A549 (cell line): ENCODE results near the gene MLPH. TPM values are rescaled to one million over a fixed set of nuclear protein-coding genes. Genes with fewer than 3 reads are reported as not detected.
A peak's percentile ranks its signal among the peaks of the same experiment; 100 is the strongest.

ENCODE experiments used
- ATAC-seq, 2 experiments: fragments of 200-7000 bp in 1 of 2; fragments of >200 bp in 1 of 2; cut with Nextera tagmentation in 1 of 2; cut with Tn5 transposase in 1 of 2; 3 replicates each; pipeline versions ENCODE4 v1.8.0 to v1.9.1; 2018 to 2020; ENCODE audit warnings: mild to moderate bottlenecking in 1 of 2, moderate library complexity in 1 of 2
- CTCF ChIA-PET: fragments of 300-600 bp; sonication (Branson Sonifier 250); formaldehyde crosslinking; extraction: SDS; loops from one replicate; lab custom pipeline; 2021; ENCODE audit warnings: antibody characterized with exemption, inconsistent platforms; lab: Yijun Ruan, JAX
- POLR2A ChIA-PET: fragments of 350-600 bp; formaldehyde crosslinking; extraction: SDS; loops from one replicate; lab custom pipeline; 2021; ENCODE audit warnings: antibody characterized with exemption, inconsistent platforms; lab: Yijun Ruan, JAX
- DNase-seq, 2 experiments: peaks; one replicate each; pipeline versions ENCODE4 v3.0.0 to v3.0.0-alpha.2; 2011 to 2016; ENCODE audit warnings: low read depth in 1 of 2, low spot score in 1 of 2
- FAIRE-seq: peaks from 2 replicates; lab custom pipeline; 2011; peaks lifted over from hg19 to GRCh38; lab: Jason Lieb, UNC
- H3K27ac ChIP-seq, 2 experiments: fragments of >200 bp; sonication (Bioruptor Twin); formaldehyde crosslinking; 3 replicates each; pipeline ENCODE4 v1.5.1; 2016 to 2017
- H3K4me1 ChIP-seq: fragments of >200 bp; sonication (Bioruptor Twin); formaldehyde crosslinking; 3 replicates; pipeline ENCODE4 v1.6.1; 2016
- H3K4me2 ChIP-seq: fragments of >200 bp; sonication (Bioruptor Twin); formaldehyde crosslinking; 3 replicates; pipeline ENCODE4 v1.6.1; 2016
- H3K4me3 ChIP-seq: fragments of >200 bp; sonication (Bioruptor Twin); formaldehyde crosslinking; 3 replicates; pipeline ENCODE4 v1.5.1; 2016
- H3K9me3 ChIP-seq: fragments of >200 bp; sonication (Bioruptor Twin); formaldehyde crosslinking; 3 replicates; pipeline ENCODE4 v1.6.1; 2016
- CBX2 ChIP-seq: fragments of 200-600 bp; sonication (generic); IDR thresholded peaks from 2 replicates; pipeline ENCODE4 v1.6.1; 2016; ENCODE audit warnings: low read depth, mild to moderate bottlenecking, borderline replicate concordance
- CHD4 ChIP-seq: fragments of 200-600 bp; sonication (generic); IDR thresholded peaks from 2 replicates; pipeline ENCODE4 v1.6.1; 2016; ENCODE audit warnings: antibody characterized with exemption, mild to moderate bottlenecking, borderline replicate concordance
- FOSL2 ChIP-seq, 2 experiments: fragments of 450-650 bp in 1 of 2; fragments of >200 bp in 1 of 2; sonication (Bioruptor Twin) in 1 of 2; formaldehyde crosslinking; IDR thresholded peaks; 2 replicates each; pipeline versions ENCODE4 v1.5.0 to v1.6.1; 2016 to 2020; ENCODE audit warnings: mild to moderate bottlenecking in 1 of 2, moderate library complexity in 1 of 2
- FOXS1 ChIP-seq: fragments of 250-450 bp; sonication (Bioruptor Pico); IDR thresholded peaks from 2 replicates; pipeline ENCODE4 v1.5.0; 2020; ENCODE audit warnings: mild to moderate bottlenecking, moderate library complexity
- HDAC2 ChIP-seq: fragments of 200-600 bp; sonication (generic); IDR thresholded peaks from 2 replicates; pipeline ENCODE4 v1.6.1; 2016
- HOXB13 ChIP-seq: fragments of 250-450 bp; sonication (Bioruptor Pico); IDR thresholded peaks from 2 replicates; pipeline ENCODE4 v1.5.0; 2020; ENCODE audit warnings: low read depth, mild to moderate bottlenecking, moderate library complexity
- JUNB ChIP-seq: fragments of >200 bp; sonication (Bioruptor Twin); formaldehyde crosslinking; IDR thresholded peaks from 2 replicates; pipeline ENCODE4 v1.6.1; 2016
- NPAS2 ChIP-seq: fragments of 250-450 bp; sonication (Bioruptor Pico); IDR thresholded peaks from 2 replicates; pipeline ENCODE4 v1.8.0; 2022; ENCODE audit warnings: mild to moderate bottlenecking, moderate library complexity, borderline replicate concordance
- NR3C1 ChIP-seq: fragments of >200 bp; sonication (Bioruptor Twin); formaldehyde crosslinking; IDR thresholded peaks from 3 replicates; pipeline ENCODE4 v1.6.1; 2017
- PHF8 ChIP-seq: fragments of 200-600 bp; sonication (generic); IDR thresholded peaks from 2 replicates; pipeline ENCODE4 v1.6.1; 2016; ENCODE audit warnings: low read depth, mild to moderate bottlenecking, antibody characterized with exemption, moderate library complexity, borderline replicate concordance
- POLR2AphosphoS2 ChIP-seq: conservative IDR thresholded peaks from 2 replicates; pipeline ENCODE4 v1.6.1; 2012; ENCODE audit warnings: low read length, improper control_type of control experiment, inconsistent platforms
- RAD21 ChIP-seq, 2 experiments: fragments of >200 bp in 1 of 2; sonication (Bioruptor Twin) in 1 of 2; formaldehyde crosslinking in 1 of 2; IDR thresholded peaks in 1 of 2; conservative IDR thresholded peaks in 1 of 2; 2 replicates in 1 of 2; 3 replicates in 1 of 2; pipeline ENCODE4 v1.6.1; 2012 to 2018; ENCODE audit warnings: inconsistent platforms in 1 of 2
- RARB ChIP-seq: fragments of 250-450 bp; sonication (Bioruptor Pico); IDR thresholded peaks from 2 replicates; pipeline ENCODE4 v1.8.0; 2021; ENCODE audit warnings: mild to moderate bottlenecking, moderate library complexity
- REST ChIP-seq: fragments of 200-600 bp; sonication (generic); IDR thresholded peaks from 2 replicates; pipeline ENCODE4 v1.6.1; 2016; ENCODE audit warnings: antibody characterized with exemption, mild to moderate bottlenecking, moderate library complexity
- RFX5 ChIP-seq: fragments of 450-650 bp; IDR thresholded peaks from 2 replicates; pipeline ENCODE4 v1.7.1; 2014; ENCODE audit warnings: antibody characterized with exemption, mild to moderate bottlenecking, moderate library complexity
- ZFP36 ChIP-seq: fragments of 450-650 bp; IDR thresholded peaks from 2 replicates; pipeline ENCODE4 v1.6.1; 2014; ENCODE audit warnings: borderline replicate concordance; ENCODE audit not compliant: partially characterized antibody
- ZNF302 ChIP-seq: fragments of 250-450 bp; sonication (Bioruptor Pico); IDR thresholded peaks from 2 replicates; pipeline ENCODE4 v1.9.0; 2021; ENCODE audit warnings: inconsistent platforms, mild to moderate bottlenecking, moderate library complexity
- WGBS: methylation state at CpG from one replicate; pipeline ENCODE4 v1.1.6; 2017; ENCODE audit errors: missing lambda C conversion rate; 5-methylcytosine and 5-hydroxymethylcytosine counted together
- polyA plus RNA-seq, 4 experiments: library from polyadenylated mRNA; depleted of rRNA in 3 of 4; stranded (reverse); fragments of >200 nt; fragmentation: RNase III in 1 of 4; extraction: RNeasy Plus Mini Kit Qiagen cat#74134 plus additional on column Dnase treatment in 1 of 4; gene quantifications; 2 replicates in 3 of 4; 3 replicates in 1 of 4; pipeline ENCODE4 v1.2.3, GENCODE V29; 2011 to 2017
- TF ChIP-seq, protein P1 (sequence below): fragments of 250-450 bp; sonication (Bioruptor Pico); IDR thresholded peaks from 2 replicates; pipeline ENCODE4 v1.5.0; 2021; ENCODE audit warnings: mild to moderate bottlenecking, moderate library complexity, borderline replicate concordance

Gene MLPH
- polyA plus RNA-seq, 2 of the 4 experiments (the other 2 are of a cell fraction): 218 to 350 TPM

GRCh38 chr2:237472187-237472712 is 14.8 kb upstream of the MLPH start:
- 98% methylated on average over 8 of the region's 8 CpGs for WGBS
- no peak for DNase-seq
- TF ChIP-seq POLR2AphosphoS2 (no peak), HOXB13 (CRISPR knock-in tag) (no peak), FOSL2 (IDR thresholded peaks at IDR 0.05) (no peak), FOSL2 (CRISPR knock-in tag; IDR thresholded peaks at IDR 0.05) (no peak), FOXS1 (CRISPR knock-in tag) (no peak), NPAS2 (CRISPR knock-in tag) (no peak), JUNB (no peak), ZFP36 (no peak), RAD21 (conservative IDR thresholded peaks at IDR 0.05 in 1 of 2, IDR thresholded peaks at IDR 0.05 in 1 of 2) (no peak), CHD4 (no peak), HDAC2 (no peak), ZNF302 (CRISPR knock-in tag) (no peak), PHF8 (no peak), REST (no peak)
- Histone ChIP-seq H3K4me2 (no peak overlapping the region), H3K4me1 (peaks cover 36% of the 10 kb centered on the region), H3K4me3 (no peak overlapping the region), H3K27ac (peak overlapping the region; percentile 95 to 100), H3K9me3 (no peaks in the 10 kb centered on the region)
- CTCF ChIA-PET: interaction anchor here (0.6 to 5.2 kb wide), 49 partner anchors 10 to 381 kb away, joined by 3 to 117 read pairs (median 6); partner anchors contain the start of genes MLPH and PRLH
- FAIRE-seq: no peak
- POLR2A ChIA-PET: no interaction called here
- ATAC-seq: no peak

DNA sequence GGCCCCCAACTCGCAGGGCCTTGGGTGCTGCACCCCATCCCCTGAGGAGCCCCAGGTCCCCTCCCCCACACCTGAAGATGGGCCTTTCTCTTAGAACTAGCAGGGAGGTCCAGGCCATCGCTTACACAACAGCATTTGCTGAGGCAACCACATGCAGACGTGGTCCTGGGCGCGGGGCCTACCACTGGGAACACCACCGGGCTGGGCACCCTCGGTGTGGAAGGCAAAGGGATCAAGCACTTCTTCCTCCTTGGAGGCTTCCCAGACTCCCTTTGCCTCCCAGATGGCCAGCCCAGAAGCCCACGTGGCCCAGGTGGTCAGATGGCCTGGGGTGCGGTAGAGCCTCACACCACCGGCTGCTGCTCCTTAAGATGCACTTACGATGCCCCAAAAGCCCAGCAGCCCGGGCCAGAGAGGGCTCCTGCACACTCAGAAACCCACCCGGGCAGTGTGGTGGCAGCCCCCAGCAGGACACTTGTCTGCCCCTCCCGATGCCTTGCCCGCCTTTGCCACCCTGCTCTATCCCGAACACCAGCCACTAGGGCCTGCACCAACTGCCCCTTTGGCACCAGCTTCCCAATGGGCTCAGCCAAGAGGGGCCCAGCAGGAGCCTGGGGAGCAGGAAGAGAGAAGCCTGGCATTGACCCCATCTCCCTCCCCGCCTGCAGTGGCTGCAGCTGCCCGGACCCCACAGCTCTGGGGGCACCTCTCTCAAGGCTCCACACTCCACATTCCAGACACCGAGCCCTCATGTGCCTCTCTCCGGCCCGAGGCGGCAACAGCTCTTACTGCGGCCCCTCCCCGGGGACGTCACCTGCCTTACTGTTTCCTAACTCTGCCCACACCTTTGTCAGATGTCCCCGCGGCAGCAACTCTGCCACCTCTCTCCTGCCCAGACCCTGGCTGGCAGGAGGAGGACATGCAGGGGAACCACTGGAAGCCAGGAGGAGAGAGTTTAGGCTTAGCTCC is 13.9 kb upstream of the MLPH start:
- peak overlapping the region; percentile 95 to 100 for H3K27ac ChIP-seq
- POLR2A ChIA-PET: interaction anchor here (2.4 kb wide), 1 partner anchor 14 kb away, joined by 17 read pairs; the partner anchor contains the start of gene MLPH
- 93% methylated on average over 26 of the region's 27 CpGs for WGBS

More for the DNA sequence above, 13.9 kb upstream of the MLPH start:
- no peaks in the 10 kb centered on the region for H3K9me3 ChIP-seq
- H3K4me2 ChIP-seq: no peak overlapping the region
- TF ChIP-seq PHF8 (no peak), CBX2 (no peak), RARB (CRISPR knock-in tag) (no peak), RFX5 (no peak), CHD4 (no peak), NR3C1 (no peak)
- TF ChIP-seq, protein P1, sequence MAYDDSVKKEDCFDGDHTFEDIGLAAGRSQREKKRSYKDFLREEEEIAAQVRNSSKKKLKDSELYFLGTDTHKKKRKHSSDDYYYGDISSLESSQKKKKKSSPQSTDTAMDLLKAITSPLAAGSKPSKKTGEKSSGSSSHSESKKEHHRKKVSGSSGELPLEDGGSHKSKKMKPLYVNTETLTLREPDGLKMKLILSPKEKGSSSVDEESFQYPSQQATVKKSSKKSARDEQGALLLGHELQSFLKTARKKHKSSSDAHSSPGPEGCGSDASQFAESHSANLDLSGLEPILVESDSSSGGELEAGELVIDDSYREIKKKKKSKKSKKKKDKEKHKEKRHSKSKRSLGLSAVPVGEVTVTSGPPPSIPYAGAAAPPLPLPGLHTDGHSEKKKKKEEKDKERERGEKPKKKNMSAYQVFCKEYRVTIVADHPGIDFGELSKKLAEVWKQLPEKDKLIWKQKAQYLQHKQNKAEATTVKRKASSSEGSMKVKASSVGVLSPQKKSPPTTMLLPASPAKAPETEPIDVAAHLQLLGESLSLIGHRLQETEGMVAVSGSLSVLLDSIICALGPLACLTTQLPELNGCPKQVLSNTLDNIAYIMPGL: no peak
- H3K4me1 ChIP-seq: peaks cover 36% of the 10 kb centered on the region
- CTCF ChIA-PET: interaction anchor here (1.0 to 6.4 kb wide), 8 partner anchors 13 to 351 kb away, joined by 3 to 45 read pairs (median 8); no protein-coding TSS in a partner anchor
- no peak for FAIRE-seq
- no peak for DNase-seq
- no peak overlapping the region for H3K4me3 ChIP-seq
- ATAC-seq: no peak
